DOHH2 (cell line): Measurements from ENCODE around the gene EXD3.

Source experiments
- CTCF ChIP-seq: fragments of 200-600 bp; sonication (generic); IDR thresholded peaks from one replicate; pipeline ENCODE4 v1.5.1; 2014; ENCODE audit warnings: antibody characterized with exemption, mild to moderate bottlenecking, low read depth, low read length; ENCODE audit not compliant: poor library complexity, severe bottlenecking
- EZH2phosphoT487 ChIP-seq: fragments of 200-600 bp; sonication (generic); IDR thresholded peaks from 2 replicates; pipeline ENCODE4 v1.6.1; 2017; ENCODE audit warnings: borderline replicate concordance, mild to moderate bottlenecking, antibody characterized with exemption, low read length, moderate library complexity, mixed read lengths

- TF ChIP-seq CTCF (no peak), EZH2phosphoT487 (no peak)
Measured at GRCh38 chr9:137354845-137355760, 67.9 kb downstream of the EXD3 start.
